Activated T-helper 1 cell treated with Interleukin-2 at 50 U/mL for 16 hours (primary cell): ENCODE results near the gene NFKBIE.
A peak's percentile ranks its signal among the peaks of the same experiment; 100 is the strongest.
"Not testable (repeated sequence)": the region's sequence is repeated elsewhere in the genome, so short reads cannot be mapped to it uniquely, and the experiment has no call there.

ENCODE experiments used
- DNase-seq: peaks from one replicate; pipeline ENCODE4 v3.0.0-alpha.2; 2020; ENCODE audit warnings: low read depth

The NFKBIE gene, protein sequence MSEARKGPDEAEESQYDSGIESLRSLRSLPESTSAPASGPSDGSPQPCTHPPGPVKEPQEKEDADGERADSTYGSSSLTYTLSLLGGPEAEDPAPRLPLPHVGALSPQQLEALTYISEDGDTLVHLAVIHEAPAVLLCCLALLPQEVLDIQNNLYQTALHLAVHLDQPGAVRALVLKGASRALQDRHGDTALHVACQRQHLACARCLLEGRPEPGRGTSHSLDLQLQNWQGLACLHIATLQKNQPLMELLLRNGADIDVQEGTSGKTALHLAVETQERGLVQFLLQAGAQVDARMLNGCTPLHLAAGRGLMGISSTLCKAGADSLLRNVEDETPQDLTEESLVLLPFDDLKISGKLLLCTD

DNA sequence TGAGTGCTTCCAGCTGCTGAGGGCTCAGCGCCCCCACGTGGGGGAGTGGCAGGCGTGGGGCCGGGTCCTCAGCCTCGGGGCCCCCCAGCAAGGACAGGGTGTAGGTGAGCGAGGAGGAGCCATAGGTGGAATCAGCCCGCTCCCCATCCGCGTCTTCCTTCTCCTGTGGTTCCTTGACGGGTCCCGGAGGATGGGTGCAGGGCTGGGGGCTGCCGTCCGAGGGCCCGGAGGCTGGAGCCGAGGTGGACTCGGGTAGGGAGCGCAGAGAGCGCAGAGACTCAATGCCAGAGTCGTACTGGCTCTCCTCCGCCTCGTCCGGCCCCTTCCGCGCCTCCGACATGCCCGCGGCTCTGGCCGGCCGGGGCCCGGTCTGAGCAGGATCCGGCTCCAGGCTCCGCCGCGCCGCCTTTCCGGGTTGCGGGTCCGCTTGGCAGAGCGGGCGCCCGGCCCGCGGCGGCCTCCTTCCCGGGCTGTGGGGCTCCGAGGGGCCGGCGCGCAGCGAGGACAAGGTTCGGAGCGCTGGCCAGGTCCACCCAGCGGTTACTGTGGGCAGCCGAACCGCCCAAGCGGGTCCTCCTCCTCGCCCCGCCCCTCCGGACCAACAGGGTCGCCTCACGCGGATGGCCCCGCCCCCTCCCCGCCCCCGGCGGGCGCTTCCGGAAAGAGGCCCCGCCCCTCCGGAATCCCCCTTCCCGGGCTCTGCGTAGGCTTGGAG lies at the start of gene NFKBIE:
Gene NFKBIE (minus strand): TSS at position 545 of the 715 bp plus-strand sequence. CDS start 205 bp downstream, at position 340.
- peak; percentile 90 for DNase-seq

DNA sequence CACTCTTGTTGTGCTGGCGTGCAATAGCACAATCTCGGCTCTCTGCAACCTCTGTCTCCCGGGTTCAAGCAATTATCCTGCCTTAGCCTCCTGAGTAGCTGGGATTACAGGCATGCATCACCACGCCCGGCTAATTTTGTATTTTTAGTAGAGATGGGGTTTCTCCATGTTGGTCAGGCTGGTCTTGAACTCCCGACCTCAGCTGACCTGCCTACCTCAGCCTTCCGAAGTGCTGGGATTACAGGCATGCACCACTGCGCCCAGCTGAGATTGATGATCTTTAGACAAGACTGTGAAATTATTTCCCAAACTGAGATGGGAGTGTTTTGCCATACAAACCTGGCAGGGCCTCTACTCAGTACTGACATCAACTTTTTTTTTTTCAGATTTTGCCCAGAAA lies 49.3 kb upstream of the NFKBIE start:
- DNase-seq: not testable (repeated sequence)

DNA sequence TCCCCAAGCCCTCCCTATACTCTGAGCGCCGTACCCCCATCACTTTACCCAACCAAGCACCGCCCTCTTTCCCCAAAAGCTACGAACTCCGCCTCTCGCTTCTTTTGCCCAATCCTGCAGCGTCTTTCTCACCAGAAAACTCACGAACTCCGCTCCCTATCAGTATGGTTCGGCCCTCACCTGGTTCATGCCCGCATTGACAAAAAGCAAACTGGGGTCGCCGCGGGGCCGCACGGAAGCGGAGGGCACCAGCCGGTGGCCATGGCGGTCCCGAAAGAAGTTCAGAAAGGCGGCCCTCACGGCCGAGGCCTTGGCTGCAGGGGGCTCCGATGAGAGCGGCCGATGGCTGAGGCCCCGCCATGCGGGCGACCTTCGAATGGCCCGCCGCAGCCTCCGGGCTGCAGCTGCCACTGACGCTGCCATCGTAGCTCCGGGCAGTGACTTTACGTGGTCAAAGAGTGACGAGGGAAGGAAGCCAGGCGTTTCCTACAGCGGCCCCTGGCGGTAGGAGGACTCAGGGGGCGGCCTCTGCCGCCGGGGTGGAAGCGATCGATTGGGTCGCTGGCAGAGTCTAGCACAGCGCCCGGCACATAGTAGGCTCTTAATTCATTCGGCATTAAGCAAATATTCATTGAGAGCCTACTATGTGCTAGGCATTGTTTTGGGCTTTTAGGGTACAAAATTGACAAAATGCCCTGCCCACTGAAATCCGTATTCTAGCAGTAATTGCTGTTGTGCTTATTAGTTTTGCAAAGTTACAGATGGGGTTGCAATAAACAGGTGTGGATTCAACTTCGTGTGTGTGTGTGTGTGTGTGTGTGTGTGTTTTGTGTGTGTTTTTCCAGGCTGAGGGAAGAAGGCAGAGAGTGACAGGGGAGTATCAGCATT lies 47.8 kb upstream of the NFKBIE start, which contains the start of gene AARS2:
Gene AARS2 (minus strand): TSS at position 447 of the 888 bp plus-strand sequence. CDS start 24 bp downstream, at position 423.
- DNase-seq: peak; percentile 85

DNA sequence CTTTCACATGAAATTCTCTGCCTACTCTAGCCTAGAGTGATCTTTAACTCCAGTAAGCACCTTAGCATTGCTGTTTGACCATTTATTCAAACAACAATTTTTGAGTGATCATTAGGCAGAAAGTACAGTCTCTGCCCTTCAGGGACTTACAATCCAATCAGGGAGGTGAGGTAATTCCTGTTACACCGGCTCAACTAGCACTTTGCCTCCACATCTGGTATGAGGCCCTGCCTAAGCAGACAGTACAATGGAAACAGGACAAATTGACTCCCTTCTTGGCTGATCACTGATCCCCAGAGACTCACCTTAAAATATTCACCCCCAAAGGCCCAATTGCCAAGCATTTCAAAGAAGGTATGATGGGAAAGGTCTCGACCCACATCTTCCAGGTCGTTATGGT lies 46.4 kb upstream of the NFKBIE start:
- DNase-seq: no peak

DNA sequence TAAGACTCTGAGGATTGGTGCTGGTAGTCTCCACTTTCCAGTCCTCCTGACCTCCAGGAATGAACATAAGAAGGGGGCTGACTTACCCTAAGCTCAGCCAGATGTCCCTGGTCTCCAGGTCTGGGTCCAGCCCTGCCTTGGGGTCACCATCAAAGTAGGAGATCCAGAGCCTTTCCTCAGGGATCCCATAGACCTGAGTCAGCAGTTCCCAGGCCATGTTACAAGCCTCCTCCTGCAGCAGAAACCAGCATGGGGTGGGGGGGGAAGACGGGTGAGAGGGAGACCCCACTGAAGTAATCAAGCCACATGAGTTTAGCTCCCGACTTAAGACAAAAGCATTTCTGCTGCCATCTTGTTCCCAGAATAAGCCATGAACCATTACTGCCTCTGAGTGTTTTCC lies 46.0 kb upstream of the NFKBIE start:
- DNase-seq: no peak

DNA sequence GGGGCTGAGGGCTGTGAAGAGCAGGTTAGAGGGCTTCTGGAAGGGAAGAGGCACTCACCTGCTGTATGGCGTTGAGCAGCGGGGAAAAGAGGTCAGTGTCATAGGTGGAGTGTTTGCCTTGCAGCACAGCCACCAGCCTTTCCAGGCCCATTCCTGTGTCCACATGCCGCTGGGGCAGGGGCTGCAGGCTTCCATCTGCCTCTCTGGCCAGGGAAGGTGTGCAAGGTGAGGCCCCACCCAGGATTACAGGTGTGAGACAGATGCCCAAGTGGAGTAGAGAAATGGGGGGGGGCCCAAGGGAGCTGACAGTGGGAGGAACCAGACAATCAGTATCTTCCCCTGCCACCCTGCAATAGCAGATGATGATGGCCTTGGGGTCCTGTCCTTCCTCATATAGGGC lies 44.9 kb upstream of the NFKBIE start:
- DNase-seq: no peak

DNA sequence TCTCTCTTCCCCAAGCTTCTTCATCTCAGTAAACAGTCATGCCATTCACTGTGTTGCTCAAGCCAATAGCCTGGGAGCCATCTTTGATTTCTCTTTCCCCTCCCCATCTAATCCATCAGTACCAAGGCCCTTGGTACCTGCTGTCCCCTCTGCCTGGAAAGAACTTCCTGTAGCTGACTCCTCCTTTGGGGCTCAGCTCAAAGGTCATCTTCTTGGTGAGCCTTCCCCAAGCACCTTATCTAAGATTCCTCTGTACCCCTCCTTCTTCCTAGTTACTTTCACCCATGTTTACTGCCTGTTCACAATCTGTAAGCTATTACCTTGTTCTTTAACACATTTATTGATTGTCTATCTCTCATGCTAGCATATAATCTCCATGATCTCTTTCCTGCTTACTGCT lies 44.3 kb upstream of the NFKBIE start:
- no peak for DNase-seq

DNA sequence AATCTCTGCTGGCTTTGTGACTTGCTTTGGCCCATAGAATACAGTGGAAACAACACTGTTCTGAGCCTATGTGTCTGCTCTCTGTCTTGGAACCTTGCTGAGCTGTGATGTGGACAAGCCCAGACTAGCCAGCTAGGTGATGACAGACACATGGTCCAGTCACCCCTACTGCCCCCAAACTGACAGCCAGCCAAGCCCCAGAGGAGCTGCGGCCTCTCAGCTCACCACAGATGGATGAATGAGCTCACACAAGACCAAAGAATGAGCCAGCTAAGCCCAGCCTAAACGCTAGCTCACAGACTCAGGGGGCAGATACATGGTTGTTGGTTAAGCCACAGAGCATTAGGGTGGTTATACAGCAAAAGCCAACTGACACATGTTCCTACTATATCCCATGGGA lies 43.7 kb upstream of the NFKBIE start:
- no peak for DNase-seq

DNA sequence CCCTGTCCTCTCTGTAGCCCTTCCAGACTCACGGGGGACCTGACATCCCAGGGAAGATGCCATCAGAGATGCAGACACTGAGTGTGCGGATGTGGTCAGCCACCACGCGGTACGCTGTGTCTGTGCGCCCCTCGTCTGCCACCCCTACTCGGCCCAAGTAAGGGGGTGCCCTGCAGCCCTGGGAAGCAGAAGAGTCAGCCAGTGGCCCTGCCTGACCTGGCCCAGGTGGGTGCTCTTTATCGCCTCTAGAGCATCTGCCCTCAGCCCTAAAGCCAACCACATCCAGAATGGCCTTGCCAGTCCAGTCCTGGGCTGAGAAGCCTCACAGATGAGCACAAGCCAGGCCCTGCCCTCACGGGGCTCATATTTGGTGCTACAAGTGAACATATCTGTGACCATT lies 41.9 kb upstream of the NFKBIE start:
- no peak for DNase-seq

DNA sequence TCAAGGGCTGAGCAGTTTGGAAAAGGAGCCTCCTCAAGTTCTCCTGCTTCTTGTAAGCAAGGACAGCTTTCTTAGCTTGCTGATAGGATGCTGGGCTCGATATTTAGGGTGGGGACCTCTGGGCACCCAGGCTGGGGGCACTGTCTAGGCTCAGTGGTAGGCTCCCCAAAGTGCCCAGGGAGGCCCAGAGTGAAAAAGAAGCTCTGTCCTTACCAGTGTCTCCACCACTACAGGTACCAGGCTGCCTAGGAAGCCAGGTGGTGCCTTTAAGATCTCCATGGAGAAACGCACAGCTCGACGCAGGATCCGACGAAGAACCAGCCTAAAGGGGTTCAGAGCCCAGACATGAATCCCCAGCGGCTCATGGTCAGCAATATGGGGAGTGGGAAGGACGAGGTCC lies 41.4 kb upstream of the NFKBIE start:
- DNase-seq: no peak

DNA sequence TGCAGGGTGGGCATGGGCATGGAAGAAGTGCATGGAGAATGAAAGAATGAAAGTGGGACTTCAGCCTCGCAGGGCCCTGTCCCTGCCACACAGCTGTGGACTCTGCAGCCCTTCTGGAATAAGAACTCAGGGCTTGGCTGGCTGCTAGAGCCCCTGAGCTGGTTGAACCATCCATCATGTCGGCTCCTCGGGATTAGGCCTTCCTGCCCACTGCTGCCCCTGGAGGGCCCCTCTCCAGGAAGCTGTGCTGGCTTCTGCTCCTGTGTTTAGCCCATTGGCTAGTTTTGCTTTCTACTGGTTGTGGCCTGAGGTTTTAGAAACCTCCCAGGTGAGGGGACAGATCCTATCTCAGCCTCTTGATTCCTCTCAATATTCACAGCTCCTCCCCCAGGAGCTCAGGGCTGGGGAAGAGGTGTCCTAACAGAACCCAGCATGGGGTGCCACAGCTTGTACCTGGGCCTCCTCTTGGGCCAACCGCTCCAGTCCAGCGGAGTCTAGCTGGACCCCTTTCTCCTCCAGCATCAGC lies 39.9 kb upstream of the NFKBIE start:
- no peak for DNase-seq

DNA sequence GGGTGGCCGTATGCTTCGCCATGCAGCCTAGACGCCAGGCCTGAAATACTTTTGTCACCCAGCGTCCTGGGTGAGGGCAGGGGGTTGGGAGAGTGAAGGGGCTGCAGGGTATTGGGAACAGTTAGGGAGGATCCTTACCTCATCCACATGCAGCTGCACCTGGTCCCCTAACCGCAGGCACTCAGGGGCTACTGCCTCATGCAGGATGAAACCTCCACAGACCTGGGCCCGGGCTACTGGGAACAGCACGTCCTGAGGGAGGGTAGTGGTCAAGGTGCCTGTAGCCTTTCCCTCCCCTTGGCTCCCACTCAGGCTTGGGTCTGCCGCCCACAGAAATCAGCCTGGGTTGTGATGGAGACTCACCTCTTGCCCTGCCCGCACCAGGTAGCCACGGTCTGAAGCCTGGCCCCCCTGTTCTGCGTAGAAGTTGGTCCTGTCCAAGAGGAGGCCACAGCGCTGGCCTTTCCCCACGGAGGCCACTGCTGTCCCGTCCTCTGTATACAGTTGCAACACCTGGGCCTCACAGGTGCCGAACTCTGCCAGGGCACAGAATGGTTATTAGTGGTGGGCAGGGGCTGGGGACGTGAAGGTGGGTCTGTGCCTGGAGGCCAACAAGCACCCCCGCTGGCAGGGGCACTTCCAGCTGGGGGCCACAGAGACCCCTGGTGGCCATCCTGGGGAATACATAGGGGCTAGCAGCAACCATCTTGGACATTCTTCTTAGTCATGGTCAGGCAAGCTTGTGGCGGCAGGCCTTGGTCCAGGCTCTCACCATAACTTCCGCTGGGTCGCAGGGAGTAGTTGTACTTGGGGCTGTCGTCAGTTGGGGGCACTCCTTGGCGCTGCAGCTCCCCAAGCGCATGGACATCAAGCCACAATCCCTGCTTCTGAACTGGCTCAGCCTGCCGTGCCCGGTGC lies 39.2 kb upstream of the NFKBIE start:
- peak; percentile 18 for DNase-seq

DNA sequence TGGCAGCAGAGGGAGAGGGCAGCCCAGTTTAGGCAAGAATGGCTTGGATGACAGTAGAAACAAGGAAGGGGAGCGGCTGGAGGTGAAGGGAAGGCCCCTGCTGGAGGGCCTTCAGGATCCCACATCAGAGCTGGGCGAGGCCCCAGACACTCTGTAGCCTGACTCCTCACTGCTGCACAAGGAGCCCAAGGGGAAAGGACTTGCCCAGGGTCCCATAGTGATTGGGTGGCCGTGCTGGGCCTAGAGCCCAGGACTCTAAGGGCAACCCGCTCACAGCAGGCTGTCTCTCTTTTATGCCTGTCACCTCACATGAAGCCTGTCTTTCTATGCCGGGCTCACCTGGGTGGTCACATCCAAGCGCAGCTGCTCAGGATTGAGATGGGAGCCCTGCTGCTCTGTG lies 38.5 kb upstream of the NFKBIE start:
- no peak for DNase-seq

DNA sequence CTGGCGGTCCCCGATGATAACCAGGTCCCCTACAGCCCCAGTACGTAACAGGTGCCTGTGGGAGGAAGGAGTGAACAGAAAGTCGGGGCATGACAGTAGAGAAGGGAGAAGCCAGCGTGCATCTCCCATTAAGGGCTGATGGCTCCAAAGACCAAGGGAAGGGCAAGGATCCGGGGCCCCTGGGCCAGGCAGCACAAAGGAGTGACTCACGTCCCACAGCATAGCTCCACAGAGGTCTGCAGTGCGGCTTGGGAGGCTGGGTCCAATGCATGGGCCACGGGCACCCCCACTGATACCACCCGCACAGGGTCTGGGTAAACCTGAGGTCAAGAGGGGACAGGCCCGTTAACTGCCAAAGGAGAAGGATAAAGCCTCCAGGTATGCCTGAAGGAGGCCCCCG lies 37.5 kb upstream of the NFKBIE start:
- DNase-seq: no peak

DNA sequence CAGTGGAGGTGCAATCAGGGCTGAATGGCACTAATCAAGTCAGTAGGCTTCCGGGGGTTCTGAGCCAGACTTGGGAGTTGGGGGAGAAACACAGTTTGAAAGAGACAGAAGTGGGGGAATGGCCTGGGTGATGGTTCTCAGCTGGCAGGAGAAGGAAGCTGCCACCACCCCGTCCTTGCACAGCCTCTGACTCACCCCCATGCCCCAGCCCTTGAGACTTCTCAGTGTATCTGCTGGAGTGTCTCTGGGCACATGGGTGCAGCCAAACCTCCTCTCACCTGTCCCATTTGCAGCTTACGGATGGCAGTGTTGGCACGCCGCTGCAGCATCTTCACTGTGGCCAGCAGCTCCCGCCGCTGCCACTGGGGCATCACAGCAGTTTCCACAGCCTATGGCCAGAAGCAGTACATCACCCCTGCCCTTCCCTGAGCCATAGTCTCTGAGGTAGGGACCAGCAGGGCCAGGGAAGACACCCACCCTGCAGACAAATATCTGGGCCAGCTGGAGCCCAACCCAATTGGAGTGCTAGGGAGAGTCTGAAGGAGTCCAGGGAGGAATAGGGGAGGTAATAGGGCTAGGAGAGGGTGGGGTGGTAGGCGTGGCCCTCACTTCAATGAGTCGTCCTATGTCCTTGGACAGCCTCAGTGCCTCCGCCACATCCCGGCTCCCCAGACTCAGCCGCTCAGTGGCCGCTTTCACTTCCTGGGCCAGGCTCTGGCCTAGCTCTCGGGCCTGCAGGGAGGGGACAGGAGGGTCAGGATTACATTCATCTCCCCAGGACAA lies 36.6 kb upstream of the NFKBIE start:
- DNase-seq: no peak

DNA sequence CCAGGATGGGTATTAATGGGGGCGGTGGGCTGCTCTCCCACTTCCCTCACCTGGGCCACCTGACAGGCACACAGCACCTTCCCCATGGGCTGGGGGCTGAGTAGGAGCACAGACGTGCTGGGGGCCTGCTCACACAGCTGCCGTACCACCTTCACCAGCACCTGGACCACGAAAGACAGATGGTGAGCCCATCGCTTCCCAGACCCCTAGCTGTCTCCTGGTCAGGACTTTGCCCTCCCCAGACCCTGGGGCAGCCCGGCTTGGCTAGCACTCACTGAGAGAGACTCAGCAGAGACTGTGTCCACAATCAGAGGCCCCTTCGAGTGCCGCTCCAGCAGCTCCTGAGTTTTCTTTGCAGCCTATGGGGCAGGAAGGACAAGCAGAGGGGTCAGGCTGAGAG lies 35.8 kb upstream of the NFKBIE start:
- DNase-seq: no peak

DNA sequence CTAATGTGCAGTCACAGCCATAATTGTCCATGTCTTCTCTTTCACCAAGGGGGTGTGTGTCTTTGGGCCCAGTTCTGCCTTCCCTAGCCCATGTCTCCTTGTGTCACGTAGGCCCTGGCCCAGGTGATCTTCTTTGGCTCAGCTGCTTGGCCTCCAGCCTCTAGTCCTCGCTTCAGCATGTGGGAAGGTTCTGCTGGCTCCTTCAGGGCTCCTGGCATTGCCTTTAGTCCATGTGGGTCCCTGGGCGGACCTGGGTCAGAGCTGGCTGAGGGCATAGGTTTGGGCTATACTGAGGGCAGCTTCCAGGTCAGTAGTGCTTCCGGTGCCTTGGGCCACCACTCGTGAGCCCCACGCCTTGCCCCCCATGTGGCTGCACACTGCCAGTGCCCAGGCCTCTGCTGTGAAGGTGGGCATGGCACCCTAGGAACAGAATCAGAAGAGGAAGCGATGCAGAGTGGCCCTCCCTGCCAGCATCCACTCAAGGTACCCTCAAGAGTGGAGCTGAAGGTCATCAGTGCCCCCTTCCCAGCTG lies 35.0 kb upstream of the NFKBIE start:
- DNase-seq: no peak

DNA sequence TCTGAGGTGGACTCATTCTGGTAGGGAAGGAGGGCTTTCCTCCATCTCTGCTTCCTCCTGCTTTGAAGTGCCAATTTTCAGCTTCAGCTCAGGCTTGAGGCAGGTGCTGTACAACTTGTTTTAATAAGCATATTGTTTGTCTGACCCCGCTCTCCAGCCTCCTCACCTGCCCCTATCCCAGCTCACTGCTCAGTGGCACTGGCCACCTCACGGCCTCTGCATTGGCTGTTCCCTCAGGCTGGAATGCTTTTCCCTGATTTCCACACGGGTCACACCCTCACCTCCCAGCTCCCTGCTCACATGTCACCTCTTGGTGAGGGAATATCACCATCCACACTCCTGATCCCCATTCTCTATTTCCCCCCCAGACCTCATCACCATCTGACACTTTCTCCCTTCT lies 33.5 kb upstream of the NFKBIE start:
- DNase-seq: no peak

DNA sequence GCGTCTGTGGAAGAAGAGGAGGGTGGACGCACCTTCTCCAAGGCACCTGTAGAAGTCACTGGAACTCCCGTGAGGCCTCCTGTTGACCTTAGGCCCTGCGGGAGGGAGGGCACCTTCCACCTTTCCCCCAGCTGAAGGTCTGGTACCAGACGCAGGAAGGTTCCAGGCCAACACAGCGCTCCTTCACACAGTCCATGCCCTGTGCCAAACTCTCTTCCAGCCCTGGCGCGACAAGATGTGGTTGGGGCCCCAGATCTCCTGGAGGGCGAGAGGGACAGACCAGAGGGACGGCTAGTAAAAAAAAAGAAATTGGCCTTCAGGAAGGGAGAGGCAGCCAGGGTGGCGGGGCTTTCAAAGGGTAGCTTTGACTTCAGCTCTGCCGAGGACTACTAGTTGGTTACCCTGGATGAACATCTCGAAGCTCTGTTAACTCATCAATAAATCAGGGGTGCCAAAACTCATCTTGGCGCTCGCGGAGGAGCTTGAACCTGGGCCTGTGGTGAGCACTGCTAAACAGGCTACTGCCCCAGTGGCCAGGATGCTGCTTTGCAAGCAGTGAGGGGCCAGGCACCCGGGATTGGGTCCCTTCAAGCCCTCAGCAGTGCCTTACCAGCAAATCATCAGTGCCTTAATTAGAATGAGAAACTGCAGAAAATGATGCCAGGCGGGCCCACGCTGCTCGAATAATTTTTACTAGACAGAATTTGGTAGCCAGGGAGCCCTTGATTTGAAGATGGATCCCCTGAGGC lies 32.9 kb upstream of the NFKBIE start:
- no peak for DNase-seq
